ENCODE measurements around the gene TMEM143.

Gene TMEM143

DNA sequence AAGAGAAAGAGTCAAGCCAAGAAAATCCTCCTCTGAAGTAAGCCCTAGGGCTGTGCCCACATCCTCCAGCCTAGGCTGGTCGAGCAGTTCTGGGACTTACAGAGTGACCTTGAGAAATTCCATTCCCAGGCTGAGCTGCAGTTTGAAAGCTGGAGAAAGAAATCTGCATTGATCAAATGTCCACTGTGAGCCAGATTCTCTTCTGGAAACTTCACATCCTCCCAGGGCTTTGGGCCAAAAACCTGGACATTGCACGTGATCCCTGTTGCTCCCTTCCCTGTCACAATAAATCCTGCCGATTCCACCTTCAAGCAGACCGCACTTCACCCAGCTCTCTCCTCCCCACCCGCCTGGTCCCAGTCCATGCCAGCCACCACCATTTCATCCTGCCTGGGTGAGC, 15.7 kb downstream of the TMEM143 start:
- 0 out of 2 replicates have a peak, but pooled peaks cover 3% of the 10 kb centered on the region for H3K79me2 ChIP-seq (ENCODE audit: insufficient read depth, low read length)
- H3K4me1 ChIP-seq (ENCODE audit: insufficient read depth, low read length), result no peaks in the 10 kb centered on the region
- no peak overlapping the region for H2AFZ ChIP-seq (ENCODE audit: low read depth, low read length)
- no peaks in the 10 kb centered on the region for H4K20me1 ChIP-seq (ENCODE audit: insufficient read depth, low read length)
- no peak overlapping the region for H3K27ac ChIP-seq (ENCODE audit: low read length)
- H3K9ac ChIP-seq (ENCODE audit: low read depth, low read length), result no peak overlapping the region
- H3K9me3 ChIP-seq (ENCODE audit: insufficient read depth, low read length, severe bottlenecking), result no peaks in the 10 kb centered on the region
- no peak overlapping the region for H3K4me2 ChIP-seq (ENCODE audit: insufficient read depth, low read length)
- no peak for ATAC-seq (ENCODE audit: insufficient read depth, low read depth)
- DNase-seq, result no peak
- H3K27me3 ChIP-seq (ENCODE audit: insufficient read depth, low read length, poor library complexity), result no peaks in the 10 kb centered on the region
- peaks cover 6% of the 10 kb centered on the region for H3K36me3 ChIP-seq (ENCODE audit: insufficient read depth, low read length)
- no peak overlapping the region for H3K4me3 ChIP-seq (ENCODE audit: low read depth in 1 of 2, low read length in 2 of 2)
- TF ChIP-seq EZH2 (IDR thresholded peaks at IDR 0.05; ENCODE audit: borderline replicate concordance, low read depth, low read length, severe bottlenecking), result no peak
- TF ChIP-seq CTCF (IDR thresholded peaks at IDR 0.05; ENCODE audit: borderline replicate concordance, extremely low read depth, low read length, poor library complexity, severe bottlenecking), result no peak

DNA sequence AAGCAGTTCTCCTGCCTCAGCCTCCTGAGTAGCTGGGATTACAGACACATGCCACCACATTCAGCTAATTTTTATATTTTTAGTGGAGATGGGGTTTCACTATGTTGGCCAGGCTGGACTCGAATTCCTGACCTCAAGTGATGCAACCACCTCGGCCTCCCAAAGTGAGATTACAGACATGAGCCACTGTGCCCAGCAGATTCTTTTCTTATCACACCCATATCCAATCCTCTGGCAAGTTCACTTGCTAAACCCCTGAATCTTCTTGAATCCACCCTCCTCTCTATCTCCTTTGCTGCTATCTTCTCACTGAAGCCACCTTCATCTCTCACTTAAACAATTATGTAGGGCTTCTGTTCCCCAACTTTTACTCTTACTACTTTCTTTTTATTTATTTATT, 17.5 kb downstream of the TMEM143 start:
- no peaks in the 10 kb centered on the region for H3K9me3 ChIP-seq (ENCODE audit: insufficient read depth, low read length, severe bottlenecking)
- ATAC-seq (ENCODE audit: insufficient read depth, low read depth) (no peak), DNase-seq (no peak)
- H3K4me1 ChIP-seq (ENCODE audit: insufficient read depth, low read length), result no peaks in the 10 kb centered on the region
- no peak overlapping the region for H2AFZ ChIP-seq (ENCODE audit: low read depth, low read length)
- no peak overlapping the region for H3K9ac ChIP-seq (ENCODE audit: low read depth, low read length)
- H3K79me2 ChIP-seq (ENCODE audit: insufficient read depth, low read length), result 0 out of 2 replicates have a peak, but pooled peaks cover 3% of the 10 kb centered on the region
- no peak overlapping the region for H3K4me2 ChIP-seq (ENCODE audit: insufficient read depth, low read length)
- peaks cover 21% of the 10 kb centered on the region for H3K36me3 ChIP-seq (ENCODE audit: insufficient read depth, low read length)
- H3K4me3 ChIP-seq (ENCODE audit: low read depth in 1 of 2, low read length in 2 of 2), result no peak overlapping the region
- H4K20me1 ChIP-seq (ENCODE audit: insufficient read depth, low read length), result no peaks in the 10 kb centered on the region
- no peak overlapping the region for H3K27ac ChIP-seq (ENCODE audit: low read length)
- no peak for TF ChIP-seq CTCF (IDR thresholded peaks at IDR 0.05; ENCODE audit: borderline replicate concordance, extremely low read depth, low read length, poor library complexity, severe bottlenecking)
- H3K27me3 ChIP-seq (ENCODE audit: insufficient read depth, low read length, poor library complexity), result no peaks in the 10 kb centered on the region

- Histone ChIP-seq H3K27me3 (ENCODE audit: insufficient read depth, low read length, poor library complexity) (no peaks in the 10 kb centered on the region), H3K4me2 (ENCODE audit: insufficient read depth, low read length) (no peak overlapping the region), H3K36me3 (ENCODE audit: insufficient read depth, low read length) (peaks cover 27% of the 10 kb centered on the region), H3K4me1 (ENCODE audit: insufficient read depth, low read length) (no peaks in the 10 kb centered on the region), H3K9ac (ENCODE audit: low read depth, low read length) (no peak overlapping the region), H3K79me2 (ENCODE audit: insufficient read depth, low read length) (0 out of 2 replicates have a peak, but pooled peaks cover 3% of the 10 kb centered on the region), H3K9me3 (ENCODE audit: insufficient read depth, low read length, severe bottlenecking) (no peaks in the 10 kb centered on the region), H3K27ac (ENCODE audit: low read length) (no peak overlapping the region), H4K20me1 (ENCODE audit: insufficient read depth, low read length) (no peaks in the 10 kb centered on the region), H3K4me3 (ENCODE audit: low read depth in 1 of 2, low read length in 2 of 2) (no peak overlapping the region), H2AFZ (ENCODE audit: low read depth, low read length) (no peak overlapping the region)
- TF ChIP-seq CTCF (IDR thresholded peaks at IDR 0.05; ENCODE audit: borderline replicate concordance, extremely low read depth, low read length, poor library complexity, severe bottlenecking) (no peak), EZH2 (IDR thresholded peaks at IDR 0.05; ENCODE audit: borderline replicate concordance, low read depth, low read length, severe bottlenecking) (no peak)
- DNase-seq (no peak), ATAC-seq (ENCODE audit: insufficient read depth, low read depth) (peak; percentile 58; the same call in 1 of the 3 replicates)
Observed at GRCh38 chr19:48344892-48345291, 18.8 kb downstream of the TMEM143 start.

All from DND-41 (cell line).